ENCODE data around the gene CCNY. TPM values are rescaled to one million over a fixed set of nuclear protein-coding genes. Genes with fewer than 3 reads are reported as not detected.

Gene CCNY
- total and polyA plus RNA-seq, 2 of the 13 experiments (the other 11 are each of a cell fraction or from before 2014, with no cell fraction given) = 48.2 to 54.7 TPM

- TF ChIP-seq PRMT3 (CRISPR knock-in tag; IDR thresholded peaks at IDR 0.05; ENCODE audit: borderline replicate concordance, low read depth) = no peak
- TF ChIP-seq ZMYM4 (CRISPR knock-in tag; IDR thresholded peaks at IDR 0.05) = peak; percentile 53; the same call in 1 of the 2 replicates
- TF ChIP-seq ZBTB4 (CRISPR knock-in tag; IDR thresholded peaks at IDR 0.05; ENCODE audit: borderline replicate concordance) = no peak
- peak; percentile 68 for TF ChIP-seq ZNF746 (CRISPR knock-in tag; IDR thresholded peaks at IDR 0.05)
- 0 out of 2 replicates have a peak, but pooled peaks have one; percentile 24 for TF ChIP-seq DRAP1 (CRISPR knock-in tag; IDR thresholded peaks at IDR 0.05)
- peak; percentile 74 for TF ChIP-seq SALL1 (CRISPR knock-in tag; IDR thresholded peaks at IDR 0.05)
- TF ChIP-seq HES4 (CRISPR knock-in tag; IDR thresholded peaks at IDR 0.05; ENCODE audit: borderline replicate concordance) = no peak
- TF ChIP-seq ZNF607 (CRISPR knock-in tag; IDR thresholded peaks at IDR 0.05; ENCODE audit: borderline replicate concordance) = peak; percentile 68
- TF ChIP-seq ZNF878 (CRISPR knock-in tag; IDR thresholded peaks at IDR 0.05) = no peak
- TF ChIP-seq ZNF609 (CRISPR knock-in tag; IDR thresholded peaks at IDR 0.05; ENCODE audit: borderline replicate concordance) = no peak
- no peak for TF ChIP-seq ZNF619 (CRISPR knock-in tag; IDR thresholded peaks at IDR 0.05)
- 0 out of 2 replicates have a peak, but pooled peaks have one; percentile 53 for TF ChIP-seq ZNF580 (CRISPR knock-in tag; IDR thresholded peaks at IDR 0.05; ENCODE audit: borderline replicate concordance, low read depth)
- peak; percentile 94 for TF ChIP-seq ZFY (CRISPR knock-in tag; IDR thresholded peaks at IDR 0.05)
- no peak for TF ChIP-seq MAFG (CRISPR knock-in tag; IDR thresholded peaks at IDR 0.05)
- peak; percentile 33; the same call in 1 of the 2 replicates for TF ChIP-seq NR0B2 (CRISPR knock-in tag; IDR thresholded peaks at IDR 0.05)
- TF ChIP-seq NONO (IDR thresholded peaks at IDR 0.05) = no peak
- 0 out of 2 replicates have a peak, but pooled peaks have one; percentile 47 for TF ChIP-seq NONO (CRISPR knock-in tag; conservative IDR thresholded peaks at IDR 0.05)
- TF ChIP-seq ZSCAN31 (CRISPR knock-in tag; IDR thresholded peaks at IDR 0.05; ENCODE audit: low read depth) = no peak
Measured at GRCh38 chr10:35336084-35336831, at the start of gene CCNY (continued).

Measured in HepG2 (cell line).